Thyroid gland (tissue), 4 donors: Measurements from ENCODE around the gene CACNB4.

Source experiments
- CTCF ChIP-seq, 6 experiments: fragments of 200-600 bp in 3 of 6; fragments of 450-650 bp in 3 of 6; sonication (generic) in 3 of 6; IDR thresholded peaks; one replicate each; pipeline ENCODE4 v1.5.1; 2016 to 2019; ENCODE audit warnings: antibody characterized with exemption in 6 of 6, mild to moderate bottlenecking in 2 of 6, inconsistent platforms in 1 of 6, moderate library complexity in 1 of 6
- POLR2A ChIP-seq, 2 donors: fragments of 450-650 bp; IDR thresholded peaks; one replicate each; pipeline ENCODE4 v1.6.1; 2017; ENCODE audit warnings: antibody characterized with exemption in 2 of 2, mild to moderate bottlenecking in 2 of 2, moderate library complexity in 1 of 2

- TF ChIP-seq CTCF (IDR thresholded peaks at IDR 0.05): no peak
- no peak for TF ChIP-seq POLR2A (IDR thresholded peaks at IDR 0.05)
Measured at GRCh38 chr2:151824886-151825285, 274.0 kb downstream of the CACNB4 start.
